HuH-7.5 (cell line): Measurements from ENCODE around the gene HNRNPA2B1.

Experiments used
- DNase-seq: peaks from one replicate; pipeline ENCODE4 v3.0.0; 2011; ENCODE audit warnings: low spot score

Gene HNRNPA2B1

GRCh38 chr7:26144184-26145080, 56.1 kb downstream of the HNRNPA2B1 start:
- DNase-seq: no peak

GRCh38 chr7:26143298-26144048, 57.1 kb downstream of the HNRNPA2B1 start:
- no peak for DNase-seq

GRCh38 chr7:26141077-26141476, 59.5 kb downstream of the HNRNPA2B1 start:
- DNase-seq: no peak

- DNase-seq: no peak
Observed at GRCh38 chr7:26140380-26140779, 60.2 kb downstream of the HNRNPA2B1 start.
